K562 (cell line): ENCODE measurements around the gene ETNK2. TPM values are rescaled to one million over a fixed set of nuclear protein-coding genes. Genes with fewer than 3 reads are reported as not detected.
A peak's percentile ranks its signal among the peaks of the same experiment; 100 is the strongest.

Source experiments
- ATAC-seq: fragments of 200-7000 bp; cut with Tn5 transposase; 3 replicates; pipeline ENCODE4 v1.9.1; 2020; ENCODE audit warnings: moderate library complexity
- BruUV-seq: library from RNA; stranded (reverse); fragments of 400-500 nt; replicated peaks from 2 replicates; lab custom pipeline; 2021; lab: Mats Ljungman, UMichigan
- CTCF ChIA-PET: fragments of 300-600 bp; formaldehyde crosslinking; extraction: SDS; loops from one replicate; lab custom pipeline; 2021; ENCODE audit warnings: low intra/inter-chr PET ratio; lab: Yijun Ruan, JAX
- POLR2A ChIA-PET: fragments of 300-600, 350-650 bp; sonication (Branson Sonifier 250); formaldehyde crosslinking; extraction: SDS; loops from one replicate; lab custom pipeline; 2021; ENCODE audit warnings: antibody characterized with exemption, inconsistent platforms; lab: Yijun Ruan, JAX
- DNase-seq, 4 experiments: peaks; one replicate each; pipeline versions ENCODE4 v3.0.0 to v3.0.0-alpha.2; 2011 to 2018; ENCODE audit warnings: low spot score in 3 of 4, mixed read lengths in 3 of 4; ENCODE audit errors: extremely low read depth in 1 of 4
- FAIRE-seq: peaks from 2 replicates; lab custom pipeline; 2011; peaks lifted over from hg19 to GRCh38; lab: Jason Lieb, UNC
- H2AFZ ChIP-seq: 2 replicates; pipeline ENCODE4 v1.6.0; 2011; ENCODE audit warnings: low read depth, low read length, control low read depth, inconsistent platforms
- H3K27ac ChIP-seq: fragments of 200-600 bp; 3 replicates; pipeline ENCODE4 v1.8.0; 2011; ENCODE audit warnings: low read depth, mild to moderate bottlenecking, control low read depth, inconsistent platforms, low read length, moderate library complexity, mixed read lengths; ENCODE audit errors: extremely low read depth
- H3K27me3 ChIP-seq, 2 experiments: fragments of 300-600 bp in 1 of 2; 2 replicates in 1 of 2; 3 replicates in 1 of 2; pipeline versions ENCODE4 v1.6.0 to v1.8.0; 2011; ENCODE audit warnings: inconsistent platforms in 2 of 2, low read length in 2 of 2, mild to moderate bottlenecking in 1 of 2, mixed read lengths in 1 of 2, moderate library complexity in 1 of 2; ENCODE audit not compliant: control insufficient read depth in 2 of 2, insufficient read depth in 2 of 2
- H3K36me3 ChIP-seq: fragments of 300-600 bp; 3 replicates; pipeline ENCODE4 v1.8.0; 2011; ENCODE audit warnings: mild to moderate bottlenecking, low read length, inconsistent platforms; ENCODE audit not compliant: control insufficient read depth, insufficient read depth
- H3K4me1 ChIP-seq, 2 experiments: fragments of 200-600 bp in 1 of 2; replicated peaks in 1 of 2; 2 replicates in 1 of 2; 3 replicates in 1 of 2; pipeline versions ENCODE4 v1.5.1 to v1.8.0; 2011; ENCODE audit warnings: inconsistent platforms in 2 of 2, low read length in 2 of 2, mild to moderate bottlenecking in 1 of 2, mixed read lengths in 1 of 2, moderate library complexity in 1 of 2; ENCODE audit not compliant: control insufficient read depth in 2 of 2, insufficient read depth in 2 of 2
- H3K4me2 ChIP-seq: 2 replicates; pipeline ENCODE4 v1.6.1; 2011; ENCODE audit warnings: low read length, control low read depth, inconsistent platforms, mixed read lengths; ENCODE audit not compliant: insufficient read depth
- H3K4me3 ChIP-seq: fragments of 200-600 bp; sonication (generic), shearing (Covaris generic); 2 replicates; pipeline ENCODE4 v1.5.1; 2016; ENCODE audit warnings: control low read depth, inconsistent platforms
- H3K79me2 ChIP-seq: fragments of 200-600 bp; 3 replicates; pipeline ENCODE4 v1.8.0; 2011; ENCODE audit warnings: low read length, inconsistent platforms; ENCODE audit not compliant: control insufficient read depth, insufficient read depth
- H3K9ac ChIP-seq, 2 experiments: 2 replicates each; pipeline versions ENCODE4 v1.6.0 to v1.6.1; 2011; ENCODE audit warnings: low read depth in 2 of 2, low read length in 2 of 2, control low read depth in 1 of 2, inconsistent platforms in 1 of 2, mild to moderate bottlenecking in 1 of 2, mixed read lengths in 1 of 2; ENCODE audit not compliant: insufficient read depth in 1 of 2
- H3K9me1 ChIP-seq: one replicate; pipeline ENCODE4 v1.6.0; 2011; ENCODE audit warnings: inconsistent platforms, mild to moderate bottlenecking, low read length, moderate library complexity; ENCODE audit not compliant: control insufficient read depth, insufficient read depth
- H3K9me3 ChIP-seq: replicated peaks from 2 replicates; pipeline ENCODE4 v1.5.1; 2011; ENCODE audit warnings: low read depth, low read length, inconsistent platforms; ENCODE audit not compliant: control insufficient read depth, insufficient read depth
- H4K20me1 ChIP-seq: replicated peaks from 2 replicates; pipeline ENCODE4 v1.6.1; 2011; ENCODE audit warnings: low read length, inconsistent platforms, mixed read lengths; ENCODE audit not compliant: control insufficient read depth, insufficient read depth
- CREM ChIP-seq: IDR thresholded peaks from 2 replicates; pipeline ENCODE4 v1.6.1; 2014; ENCODE audit warnings: antibody characterized with exemption, low read depth
- E2F3 ChIP-seq: fragments of 250-450 bp; sonication (Bioruptor Pico); IDR thresholded peaks from 2 replicates; pipeline ENCODE4 v1.4.0; 2020; ENCODE audit warnings: mild to moderate bottlenecking
- GABPB1 ChIP-seq: sonication (generic); formaldehyde crosslinking; IDR thresholded peaks from 2 replicates; pipeline ENCODE4 v1.8.0; 2022; ENCODE audit warnings: mild to moderate bottlenecking, missing genetic modification reagents
- KDM4B ChIP-seq, 2 experiments: fragments of 450-650 bp in 1 of 2; sonication (generic) in 1 of 2; IDR thresholded peaks; 2 replicates each; pipeline ENCODE4 v1.6.1; 2016 to 2017; ENCODE audit warnings: borderline replicate concordance in 2 of 2, antibody characterized with exemption in 1 of 2, low read depth in 1 of 2, mild to moderate bottlenecking in 1 of 2
- KLF16 ChIP-seq: IDR thresholded peaks from 2 replicates; pipeline ENCODE4 v1.6.1; 2016; ENCODE audit warnings: antibody characterized with exemption
- MAZ ChIP-seq, 2 experiments: fragments of 450-650 bp in 1 of 2; sonication (generic) in 1 of 2; formaldehyde crosslinking; IDR thresholded peaks in 1 of 2; conservative IDR thresholded peaks in 1 of 2; 2 replicates each; pipeline versions ENCODE4 v1.4.0 to v1.5.0; 2020; ENCODE audit warnings: mild to moderate bottlenecking in 1 of 2, missing genetic modification reagents in 1 of 2
- MXI1 ChIP-seq: IDR thresholded peaks from 2 replicates; pipeline ENCODE4 v1.6.1; 2011; ENCODE audit warnings: low read depth, mild to moderate bottlenecking, improper control_type of control experiment, low read length
- POLR2G ChIP-seq: fragments of 200-400 bp; formaldehyde crosslinking; IDR thresholded peaks from 2 replicates; pipeline ENCODE4 v1.6.1; 2017; ENCODE audit warnings: low read depth, mild to moderate bottlenecking, antibody characterized with exemption, low read length, moderate library complexity
- RAD21 ChIP-seq, 2 experiments: fragments of 250-450 bp in 1 of 2; fragments of 450-650 bp in 1 of 2; sonication (Bioruptor Pico) in 1 of 2; formaldehyde crosslinking in 1 of 2; IDR thresholded peaks in 1 of 2; conservative IDR thresholded peaks in 1 of 2; 2 replicates each; pipeline versions ENCODE4 v1.4.0 to v1.8.0; 2020 to 2022; ENCODE audit warnings: mild to moderate bottlenecking in 2 of 2, moderate library complexity in 1 of 2
- SMC3 ChIP-seq: conservative IDR thresholded peaks from 2 replicates; pipeline ENCODE4 v1.6.1; 2011; ENCODE audit warnings: low read depth, low read length, improper control_type of control experiment; ENCODE audit not compliant: insufficient read depth
- STAG1 ChIP-seq: sonication (generic); formaldehyde crosslinking; IDR thresholded peaks from 2 replicates; pipeline ENCODE4 v1.5.0; 2020; ENCODE audit warnings: missing genetic modification reagents, borderline replicate concordance
- ZBTB7A ChIP-seq: IDR thresholded peaks from 2 replicates; pipeline ENCODE4 v1.6.1; 2011; ENCODE audit warnings: low read depth, mild to moderate bottlenecking, low read length, moderate library complexity, borderline replicate concordance; ENCODE audit not compliant: control insufficient read depth
- ZNF282 ChIP-seq: sonication (generic); formaldehyde crosslinking; IDR thresholded peaks from 2 replicates; pipeline ENCODE4 v1.8.1; 2023; ENCODE audit warnings: missing genetic modification reagents
- WGBS: fragments of 100-300 bp; shearing (Covaris generic); methylation state at CpG from one replicate; pipeline ENCODE4 v1.1.6; 2016; ENCODE audit warnings: low coverage, mixed read lengths; ENCODE audit not compliant: insufficient coverage; ENCODE audit errors: missing lambda C conversion rate; 5-methylcytosine and 5-hydroxymethylcytosine counted together
- in situ Hi-C: fragments of 300-500 bp; cut with MboI; formaldehyde crosslinking; loops from 4 replicates; pipeline ENCODE4 v1.15.0; 2018; ENCODE audit warnings: inconsistent platforms, mixed read lengths
- intact Hi-C: fragments of 100-400 bp; cut with micrococcal nuclease; formaldehyde crosslinking; loops from 2 replicates; pipeline ENCODE4 v1.14.2; 2022
- polyA plus RNA-seq, 8 experiments: library from polyadenylated mRNA; depleted of rRNA in 4 of 8; stranded (reverse) in 5 of 8; unstranded in 3 of 8; fragments of >200 nt; fragmentation: Nextera tagmentation in 2 of 8; fragmentation: Illumina TruSeq in 1 of 8; extraction: Ambion mirVana in 2 of 8; extraction: Trizol in 1 of 8; gene quantifications; 2 replicates each; pipeline versions ENCODE4 v1.2.1 to v1.2.3, GENCODE V29; 2011 to 2014; ENCODE audit warnings: inconsistent platforms in 1 of 8, missing spikeins in 1 of 8
- total RNA-seq, 7 experiments: library from RNA; depleted of rRNA in 6 of 7; stranded (reverse); fragments of >200 nt in 6 of 7; fragmentation: Illumina TruSeq in 2 of 7; extraction: Trizol in 2 of 7; gene quantifications; 2 replicates each; pipeline versions ENCODE4 v1.2.1 to v1.2.3, GENCODE V29; 2011 to 2021; ENCODE audit warnings: low replicate concordance in 1 of 7
- TF ChIP-seq, protein P1 (sequence below): fragments of 450-650 bp; formaldehyde crosslinking; IDR thresholded peaks from 2 replicates; pipeline ENCODE4 v1.4.0; 2020; ENCODE audit warnings: mild to moderate bottlenecking, moderate library complexity
- TF ChIP-seq, protein P2 (sequence below): fragments of 200-800 bp; sonication (Bioruptor generic); IDR thresholded peaks from 2 replicates; pipeline ENCODE4 v1.6.1; 2017; ENCODE audit warnings: missing genetic modification characterization, missing compliant biosample characterization

ETNK2 gene
- total and polyA plus RNA-seq, 9 of the 15 experiments (the other 6 are each of a cell fraction or from before 2014, with no cell fraction given) = 0.03 to 0.38 (median 0.13) TPM; not detected in 4

DNA sequence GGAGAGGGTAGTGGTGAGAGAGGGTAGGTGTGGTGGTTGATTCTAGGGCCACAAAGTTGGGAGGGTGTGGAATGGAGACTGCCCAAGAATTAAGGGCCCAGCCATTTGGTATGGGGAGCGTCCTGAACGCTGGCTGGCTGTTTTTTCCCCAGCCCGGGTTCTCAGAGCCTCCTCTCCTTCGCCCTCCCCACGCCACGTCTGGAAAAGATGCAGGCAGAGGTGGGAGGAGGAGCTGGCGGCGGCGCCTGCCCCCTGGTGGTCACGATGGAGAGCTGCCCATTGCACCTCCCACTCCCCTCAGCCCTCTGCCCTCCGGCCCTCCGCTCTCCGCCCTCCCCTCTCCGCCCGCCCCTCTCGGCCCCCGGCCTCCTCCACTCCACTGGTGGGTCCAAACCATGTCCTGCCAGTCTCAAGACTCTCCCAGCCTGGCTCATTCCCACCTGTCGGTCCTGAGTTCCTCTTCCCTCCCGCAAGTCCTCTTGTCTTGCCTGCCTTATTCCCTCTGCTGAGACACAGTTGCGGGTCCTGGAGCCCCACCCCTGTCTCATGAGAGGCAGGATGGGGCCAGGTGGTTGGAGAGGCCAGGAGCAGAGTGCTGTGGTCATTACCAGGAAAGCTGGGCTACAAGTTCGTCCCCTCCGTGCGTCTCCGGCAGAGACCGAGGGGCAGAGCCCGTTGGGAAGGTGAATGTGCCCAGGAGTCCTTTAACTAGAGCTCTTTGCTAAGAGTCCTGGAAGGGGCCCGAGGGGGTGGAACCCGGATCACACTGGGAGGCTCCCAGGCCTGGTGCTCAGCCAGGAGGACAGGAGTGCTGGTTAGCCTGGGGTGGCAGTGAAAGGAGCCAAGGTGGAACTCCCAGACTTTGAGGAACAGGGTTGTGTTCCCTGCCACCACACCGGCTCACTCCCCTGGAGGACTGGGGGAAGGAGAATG, 22.6 kb downstream of the ETNK2 start:
- H3K9me1 ChIP-seq = no peaks in the 10 kb centered on the region
- peaks cover 16 to 38% of the 10 kb centered on the region in 2 experiments for H3K27me3 ChIP-seq
- in situ Hi-C loops (loop anchor here (5.0 kb wide), 1 partner anchor 267 kb away; the partner anchor contains the start of gene SNRPE), intact Hi-C loops (loop anchor here (1.0 to 10.0 kb wide), 4 partner anchors 258 to 622 kb away; partner anchors contain the start of genes ATP2B4 and SNRPE)
- H3K4me3 ChIP-seq = no peak overlapping the region
- DNase-seq (peak; percentile 73 to 96 (median 94)), ATAC-seq (peak; percentile 97), FAIRE-seq (peak; percentile 87)
- H3K79me2 ChIP-seq = no peaks in the 10 kb centered on the region
- POLR2A ChIA-PET = interaction anchor here (0.5 to 1.4 kb wide), 14 partner anchors 9 to 754 kb away, joined by 3 to 9 read pairs (median 3); no protein-coding TSS in a partner anchor
- peak overlapping the region; percentile 35 for H2AFZ ChIP-seq
- 21% methylated on average over 22 of the region's 29 CpGs for WGBS
- CTCF ChIA-PET = interaction anchor here (0.5 to 3.3 kb wide), 6 partner anchors 234 to 790 kb away, joined by 3 to 35 read pairs (median 8); partner anchors contain the start of gene SNRPE
- BruUV-seq = no TSS peak
- H4K20me1 ChIP-seq = no peaks in the 10 kb centered on the region
- H3K9ac ChIP-seq = peak overlapping the region in 1 of 2 experiments; percentile 54; a peak in 1 of 4 replicates
- no peaks in the 10 kb centered on the region for H3K36me3 ChIP-seq
- H3K27ac ChIP-seq = no peak overlapping the region
- H3K4me1 ChIP-seq = peaks cover 0 to 15% of the 10 kb centered on the region in 2 experiments; a peak in 2 of 5 replicates
- peak overlapping the region; percentile 2; the same call in 1 of the 2 replicates for H3K4me2 ChIP-seq
- no peaks in the 10 kb centered on the region for H3K9me3 ChIP-seq
- TF ChIP-seq, protein P1, sequence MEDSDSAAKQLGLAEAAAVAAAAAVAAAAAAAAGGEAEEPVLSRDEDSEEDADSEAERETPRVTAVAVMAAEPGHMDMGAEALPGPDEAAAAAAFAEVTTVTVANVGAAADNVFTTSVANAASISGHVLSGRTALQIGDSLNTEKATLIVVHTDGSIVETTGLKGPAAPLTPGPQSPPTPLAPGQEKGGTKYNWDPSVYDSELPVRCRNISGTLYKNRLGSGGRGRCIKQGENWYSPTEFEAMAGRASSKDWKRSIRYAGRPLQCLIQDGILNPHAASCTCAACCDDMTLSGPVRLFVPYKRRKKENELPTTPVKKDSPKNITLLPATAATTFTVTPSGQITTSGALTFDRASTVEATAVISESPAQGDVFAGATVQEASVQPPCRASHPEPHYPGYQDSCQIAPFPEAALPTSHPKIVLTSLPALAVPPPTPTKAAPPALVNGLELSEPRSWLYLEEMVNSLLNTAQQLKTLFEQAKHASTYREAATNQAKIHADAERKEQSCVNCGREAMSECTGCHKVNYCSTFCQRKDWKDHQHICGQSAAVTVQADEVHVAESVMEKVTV (CRISPR knock-in tag) = peak; percentile 86
- TF ChIP-seq STAG1 (CRISPR knock-in tag) = peak; percentile 90
- TF ChIP-seq MAZ (CRISPR knock-in tag; conservative IDR thresholded peaks at IDR 0.05 in 1 of 2, IDR thresholded peaks at IDR 0.05 in 1 of 2) = peak; percentile 67 to 90
- no peak for TF ChIP-seq MXI1
- TF ChIP-seq RAD21 (CRISPR knock-in tag; conservative IDR thresholded peaks at IDR 0.05 in 1 of 2, IDR thresholded peaks at IDR 0.05 in 1 of 2) = peak; percentile 88 to 90
- TF ChIP-seq POLR2G = no peak
- TF ChIP-seq ZBTB7A = peak; percentile 34; the same call in 1 of the 2 replicates
- 0 out of 2 replicates have a peak, but pooled peaks have one; percentile 39 for TF ChIP-seq GABPB1 (CRISPR knock-in tag)
- TF ChIP-seq KLF16 = 0 out of 2 replicates have a peak, but pooled peaks have one; percentile 34
- TF ChIP-seq ZNF282 = no peak
- TF ChIP-seq KDM4B (IDR thresholded peaks at IDR 0.05; ENCODE audit: borderline replicate concordance in 2 of 2, low read depth in 1 of 2) = 0 out of 4 replicates have a peak, but pooled peaks of 1 of the 2 experiments have one; percentile 27
- TF ChIP-seq, protein P2, sequence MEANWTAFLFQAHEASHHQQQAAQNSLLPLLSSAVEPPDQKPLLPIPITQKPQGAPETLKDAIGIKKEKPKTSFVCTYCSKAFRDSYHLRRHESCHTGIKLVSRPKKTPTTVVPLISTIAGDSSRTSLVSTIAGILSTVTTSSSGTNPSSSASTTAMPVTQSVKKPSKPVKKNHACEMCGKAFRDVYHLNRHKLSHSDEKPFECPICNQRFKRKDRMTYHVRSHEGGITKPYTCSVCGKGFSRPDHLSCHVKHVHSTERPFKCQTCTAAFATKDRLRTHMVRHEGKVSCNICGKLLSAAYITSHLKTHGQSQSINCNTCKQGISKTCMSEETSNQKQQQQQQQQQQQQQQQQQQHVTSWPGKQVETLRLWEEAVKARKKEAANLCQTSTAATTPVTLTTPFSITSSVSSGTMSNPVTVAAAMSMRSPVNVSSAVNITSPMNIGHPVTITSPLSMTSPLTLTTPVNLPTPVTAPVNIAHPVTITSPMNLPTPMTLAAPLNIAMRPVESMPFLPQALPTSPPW = peak; percentile 54
- TF ChIP-seq CREM = 0 out of 2 replicates have a peak, but pooled peaks have one; percentile 29
- TF ChIP-seq E2F3 (CRISPR knock-in tag) = no peak
- TF ChIP-seq SMC3 = peak; percentile 87
